AG10803 (cell line): ENCODE data around the gene CPXM2.

Experiments used
- DNase-seq: peaks from one replicate; pipeline ENCODE4 v3.0.0; 2010; ENCODE audit warnings: low read depth
- H3K4me3 ChIP-seq: 2 replicates; pipeline ENCODE4 v1.5.1; 2011; ENCODE audit warnings: mild to moderate bottlenecking, low read length, control low read depth
- TF ChIP-seq, protein P1 (sequence below): conservative IDR thresholded peaks from 2 replicates; pipeline ENCODE4 v1.5.1; 2011; ENCODE audit warnings: mild to moderate bottlenecking, low read length, control low read depth, inconsistent platforms

CPXM2 gene

DNA sequence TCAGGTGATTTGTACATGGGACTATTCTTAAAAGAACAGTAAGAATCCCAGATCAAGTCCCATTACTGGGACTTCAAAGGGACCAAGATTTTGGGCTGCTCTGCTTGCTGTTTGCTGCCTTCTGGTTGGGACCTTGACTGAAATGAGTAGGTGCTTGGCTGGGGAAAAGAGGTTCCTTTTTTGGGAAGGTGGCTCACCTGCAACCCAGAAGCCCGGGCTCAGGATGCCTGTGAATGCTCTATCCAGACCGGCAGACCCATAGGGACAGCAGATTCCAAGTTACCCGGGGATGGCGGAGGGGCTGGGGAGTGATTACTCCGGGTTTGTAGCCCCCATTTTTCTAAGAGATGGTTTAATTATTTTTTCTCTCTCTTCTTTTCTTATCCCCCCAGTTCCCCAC, 104.0 kb downstream of the CPXM2 start:
- TF ChIP-seq, protein P1, sequence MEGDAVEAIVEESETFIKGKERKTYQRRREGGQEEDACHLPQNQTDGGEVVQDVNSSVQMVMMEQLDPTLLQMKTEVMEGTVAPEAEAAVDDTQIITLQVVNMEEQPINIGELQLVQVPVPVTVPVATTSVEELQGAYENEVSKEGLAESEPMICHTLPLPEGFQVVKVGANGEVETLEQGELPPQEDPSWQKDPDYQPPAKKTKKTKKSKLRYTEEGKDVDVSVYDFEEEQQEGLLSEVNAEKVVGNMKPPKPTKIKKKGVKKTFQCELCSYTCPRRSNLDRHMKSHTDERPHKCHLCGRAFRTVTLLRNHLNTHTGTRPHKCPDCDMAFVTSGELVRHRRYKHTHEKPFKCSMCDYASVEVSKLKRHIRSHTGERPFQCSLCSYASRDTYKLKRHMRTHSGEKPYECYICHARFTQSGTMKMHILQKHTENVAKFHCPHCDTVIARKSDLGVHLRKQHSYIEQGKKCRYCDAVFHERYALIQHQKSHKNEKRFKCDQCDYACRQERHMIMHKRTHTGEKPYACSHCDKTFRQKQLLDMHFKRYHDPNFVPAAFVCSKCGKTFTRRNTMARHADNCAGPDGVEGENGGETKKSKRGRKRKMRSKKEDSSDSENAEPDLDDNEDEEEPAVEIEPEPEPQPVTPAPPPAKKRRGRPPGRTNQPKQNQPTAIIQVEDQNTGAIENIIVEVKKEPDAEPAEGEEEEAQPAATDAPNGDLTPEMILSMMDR: no peak
- no peak for DNase-seq
- no peak overlapping the region for H3K4me3 ChIP-seq

DNA sequence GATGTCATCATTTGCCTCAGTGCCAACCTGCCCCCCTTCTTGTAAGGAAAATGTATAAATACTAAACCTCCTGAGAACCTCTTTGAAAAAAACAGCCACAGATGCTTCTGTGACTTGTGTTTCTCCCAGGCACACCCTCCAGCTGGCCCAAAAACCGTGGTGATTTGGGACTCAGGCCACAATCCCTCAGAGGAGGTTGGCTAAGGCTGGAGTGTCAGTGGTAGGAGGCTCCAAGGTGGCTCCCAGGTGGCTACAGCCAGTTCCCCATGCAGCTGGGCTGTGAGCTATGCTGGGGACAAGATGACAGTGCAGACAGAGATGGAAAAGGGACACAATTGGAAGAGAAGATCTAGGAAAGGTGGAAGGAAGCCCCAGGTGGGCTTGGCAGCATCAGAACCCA, 104.7 kb downstream of the CPXM2 start:
- DNase-seq: no peak
- H3K4me3 ChIP-seq: no peak overlapping the region
- TF ChIP-seq, protein P1: no peak

DNA sequence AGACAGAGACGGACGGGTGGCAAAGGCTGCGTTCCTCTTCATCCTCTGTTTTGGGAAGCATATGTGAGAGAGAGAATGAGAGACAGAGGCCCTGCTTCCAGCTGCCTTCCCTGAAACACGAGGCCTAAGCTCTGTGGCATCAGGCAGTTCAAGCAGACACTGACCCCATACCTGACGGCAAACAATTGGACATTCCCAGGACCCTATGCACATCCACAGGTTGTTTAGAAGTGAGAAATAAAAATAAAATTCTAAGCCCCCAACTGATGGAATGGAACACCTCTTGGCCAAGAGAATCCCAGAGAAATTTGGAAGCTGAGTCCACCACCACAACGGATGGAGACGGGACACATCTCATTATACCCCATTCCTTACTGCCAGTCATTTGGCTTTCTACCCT, 105.3 kb downstream of the CPXM2 start:
- TF ChIP-seq, protein P1: no peak
- H3K4me3 ChIP-seq: no peak overlapping the region
- no peak for DNase-seq

DNA sequence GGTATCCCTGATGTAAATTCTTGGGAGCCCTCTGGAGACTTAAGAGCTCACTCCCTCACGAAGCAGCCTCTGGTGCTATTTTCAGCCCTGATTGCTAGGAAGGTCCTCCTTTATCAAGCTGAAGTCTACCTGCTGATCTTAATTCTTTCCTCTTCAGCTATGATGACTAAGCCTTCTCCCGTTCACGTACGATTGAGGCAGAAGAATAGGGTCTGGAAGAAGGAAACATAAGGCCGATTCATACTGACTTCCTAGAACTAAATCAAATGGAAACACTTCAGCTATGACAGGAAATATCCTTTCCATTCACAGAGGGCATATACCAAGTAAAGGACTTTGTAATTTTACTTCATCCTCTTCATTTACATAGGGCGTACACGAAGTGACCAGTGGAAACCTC, 107.0 kb downstream of the CPXM2 start:
- DNase-seq: no peak
- TF ChIP-seq, protein P1: no peak
- H3K4me3 ChIP-seq: no peak overlapping the region

DNA sequence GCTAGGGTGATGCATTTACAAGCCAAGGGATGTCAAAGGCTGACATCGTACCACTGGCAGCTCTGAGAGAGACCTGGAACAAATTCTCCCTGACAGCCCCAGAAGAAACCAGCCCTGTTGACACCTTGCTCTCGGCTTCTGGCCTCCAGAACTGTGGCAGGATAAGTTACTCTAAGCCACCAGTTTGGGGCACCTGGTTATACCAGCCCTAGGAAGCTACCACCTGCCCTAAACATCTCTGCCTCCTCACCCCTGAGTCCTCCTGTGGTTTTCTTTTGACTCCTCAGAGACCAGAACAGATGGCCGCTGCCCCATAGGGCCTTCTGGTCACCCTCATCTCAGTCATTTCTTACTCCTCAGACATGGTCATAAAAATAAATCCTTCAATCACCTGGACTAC, 107.4 kb downstream of the CPXM2 start:
- TF ChIP-seq, protein P1: no peak
- H3K4me3 ChIP-seq: no peak overlapping the region
- DNase-seq: no peak

DNA sequence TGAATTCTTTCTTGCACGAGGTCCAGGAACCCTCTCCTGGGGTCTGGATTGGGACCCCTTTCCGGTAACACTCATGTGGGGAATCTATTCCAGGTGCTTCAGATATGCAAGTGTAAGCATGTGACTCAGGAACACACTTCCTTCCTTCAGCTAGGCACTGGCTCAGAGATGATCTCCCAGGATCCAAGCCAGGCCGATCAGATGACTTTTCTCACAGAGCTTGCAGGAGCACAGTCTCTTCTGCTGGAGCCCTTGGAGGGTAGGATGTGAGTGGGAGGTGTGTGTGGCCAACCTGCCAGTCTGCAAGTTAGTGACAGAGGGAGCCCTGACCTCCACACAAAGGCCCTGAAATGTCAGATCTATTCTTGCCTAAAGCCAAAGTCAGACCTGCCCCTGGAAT, 108.3 kb downstream of the CPXM2 start:
- no peak overlapping the region for H3K4me3 ChIP-seq
- TF ChIP-seq, protein P1: no peak
- no peak for DNase-seq

DNA sequence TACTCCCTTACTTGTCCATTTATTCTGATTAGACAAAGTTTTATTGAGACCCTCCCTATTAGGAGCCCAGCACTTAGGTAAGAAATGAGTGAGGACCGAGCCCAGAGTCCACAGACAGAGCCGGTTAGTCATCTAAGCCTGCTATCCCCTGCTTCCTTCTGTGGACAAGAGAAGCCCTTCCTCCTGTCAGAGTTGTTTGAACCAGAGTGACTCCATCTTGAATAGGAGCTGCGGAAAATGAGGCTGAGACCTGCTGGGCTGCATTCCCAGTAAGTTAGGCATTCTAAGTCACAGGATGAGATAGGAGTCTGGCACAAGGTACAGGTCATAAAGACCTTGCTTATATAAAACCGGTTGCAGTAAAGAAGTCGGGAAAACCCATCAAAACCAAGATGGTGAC, 109.1 kb downstream of the CPXM2 start:
- TF ChIP-seq, protein P1: no peak
- DNase-seq: no peak
- H3K4me3 ChIP-seq: no peak overlapping the region
